ENCODE measurements around the gene NTM. TPM values are rescaled to one million over a fixed set of nuclear protein-coding genes. Genes with fewer than 3 reads are reported as not detected.

Gene NTM
- polyA plus RNA-seq, 1 donor (not counting 4 experiments of a cell fraction or from before 2014, with no cell fraction given), result 47.9 TPM

GRCh38 chr11:132285631-132286030, 915.2 kb downstream of the NTM start:
- no peak overlapping the region for H3K9ac ChIP-seq (ENCODE audit: control insufficient read depth, extremely low read depth, insufficient read depth, low read length)
- dilution Hi-C loops (cut with MboI; ENCODE audit: extremely low pct_ligation_motif_present, low sequenced_read_pairs), result no loop called here
- FAIRE-seq, result no peak
- no peak overlapping the region for H2AFZ ChIP-seq (ENCODE audit: control insufficient read depth, low read length)
- no peaks in the 10 kb centered on the region for H3K27me3 ChIP-seq (ENCODE audit: control insufficient read depth, extremely low read depth, insufficient read depth, low read length)
- DNase-seq (ENCODE audit: low read depth, low spot score), result no peak
- no peaks in the 10 kb centered on the region for H3K79me2 ChIP-seq (ENCODE audit: control insufficient read depth, insufficient read depth, low read length)
- no peak overlapping the region for H3K27ac ChIP-seq (ENCODE audit: control insufficient read depth, insufficient read depth, low read length)
- H3K4me1 ChIP-seq (ENCODE audit: control insufficient read depth, extremely low read depth, insufficient read depth, low read length), result no peaks in the 10 kb centered on the region
- no peaks in the 10 kb centered on the region for H3K9me1 ChIP-seq (ENCODE audit: control insufficient read depth, extremely low read depth, insufficient read depth, low read length)
- no peak overlapping the region for H3K4me3 ChIP-seq (ENCODE audit: control insufficient read depth in 2 of 3, extremely low read depth in 1 of 3, insufficient read depth in 2 of 3, low read depth in 1 of 3, low read length in 3 of 3)
- H3K9me3 ChIP-seq (ENCODE audit: control insufficient read depth, low read depth, low read length), result no peaks in the 10 kb centered on the region
- TF ChIP-seq CTCF (optimal IDR thresholded peaks at IDR 0.05 in 1 of 3, IDR thresholded peaks at IDR 0.05 in 1 of 3, conservative IDR thresholded peaks at IDR 0.05 in 1 of 3; ENCODE audit: extremely low read depth in 1 of 3, insufficient read depth in 2 of 3, low read length in 3 of 3) (no peak), EZH2 (IDR thresholded peaks at IDR 0.05; ENCODE audit: low read length) (no peak)
- no peaks in the 10 kb centered on the region for H4K20me1 ChIP-seq (ENCODE audit: control insufficient read depth, extremely low read depth, insufficient read depth, low read length)
- H3K36me3 ChIP-seq (ENCODE audit: control insufficient read depth in 2 of 2, extremely low read depth in 1 of 2, insufficient read depth in 2 of 2, low read length in 2 of 2), result no peaks in the 10 kb centered on the region
- H3K4me2 ChIP-seq (ENCODE audit: control insufficient read depth, extremely low read depth, insufficient read depth, low read depth, low read length), result no peak overlapping the region

DNA sequence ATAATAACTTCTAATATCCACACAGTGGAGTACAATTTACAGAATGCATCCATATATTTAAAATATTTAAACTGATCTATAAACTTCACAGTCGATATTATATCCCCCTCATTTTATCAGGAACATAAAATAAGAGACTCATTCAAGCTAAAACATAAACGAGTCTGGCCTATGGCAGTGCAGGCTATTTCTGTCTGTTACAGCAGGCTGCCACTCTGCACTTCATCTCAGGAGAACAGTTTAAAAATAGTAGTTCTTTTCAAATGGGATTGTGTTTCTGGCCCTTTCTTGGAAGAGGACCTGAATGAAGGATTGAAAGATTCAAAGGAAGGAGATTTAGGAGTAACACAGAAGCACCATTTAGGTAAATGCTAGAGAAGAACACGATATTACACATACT, 915.7 kb downstream of the NTM start:
- Histone ChIP-seq H3K36me3 (ENCODE audit: control insufficient read depth in 2 of 2, extremely low read depth in 1 of 2, insufficient read depth in 2 of 2, low read length in 2 of 2) (no peaks in the 10 kb centered on the region), H3K4me2 (ENCODE audit: control insufficient read depth, extremely low read depth, insufficient read depth, low read depth, low read length) (no peak overlapping the region), H3K4me3 (ENCODE audit: control insufficient read depth in 2 of 3, extremely low read depth in 1 of 3, insufficient read depth in 2 of 3, low read depth in 1 of 3, low read length in 3 of 3) (no peak overlapping the region), H3K9ac (ENCODE audit: control insufficient read depth, extremely low read depth, insufficient read depth, low read length) (no peak overlapping the region), H2AFZ (ENCODE audit: control insufficient read depth, low read length) (no peak overlapping the region), H3K79me2 (ENCODE audit: control insufficient read depth, insufficient read depth, low read length) (no peaks in the 10 kb centered on the region), H3K9me1 (ENCODE audit: control insufficient read depth, extremely low read depth, insufficient read depth, low read length) (no peaks in the 10 kb centered on the region), H3K27ac (ENCODE audit: control insufficient read depth, insufficient read depth, low read length) (no peak overlapping the region), H3K4me1 (ENCODE audit: control insufficient read depth, extremely low read depth, insufficient read depth, low read length) (no peaks in the 10 kb centered on the region), H3K9me3 (ENCODE audit: control insufficient read depth, low read depth, low read length) (no peaks in the 10 kb centered on the region), H4K20me1 (ENCODE audit: control insufficient read depth, extremely low read depth, insufficient read depth, low read length) (no peaks in the 10 kb centered on the region), H3K27me3 (ENCODE audit: control insufficient read depth, extremely low read depth, insufficient read depth, low read length) (no peaks in the 10 kb centered on the region)
- no peak for DNase-seq (ENCODE audit: low read depth, low spot score)
- TF ChIP-seq CTCF (optimal IDR thresholded peaks at IDR 0.05 in 1 of 3, IDR thresholded peaks at IDR 0.05 in 1 of 3, conservative IDR thresholded peaks at IDR 0.05 in 1 of 3; ENCODE audit: extremely low read depth in 1 of 3, insufficient read depth in 2 of 3, low read length in 3 of 3), result no peak
- TF ChIP-seq EZH2 (IDR thresholded peaks at IDR 0.05; ENCODE audit: low read length), result no peak
- dilution Hi-C loops (cut with MboI; ENCODE audit: extremely low pct_ligation_motif_present, low sequenced_read_pairs), result no loop called here
- FAIRE-seq, result no peak
